Measurements from ENCODE around the gene EIF4ENIF1.
"Not testable (repeated sequence)": the region's sequence is repeated elsewhere in the genome, so short reads cannot be mapped to it uniquely, and the experiment has no call there.

Gene EIF4ENIF1, protein sequence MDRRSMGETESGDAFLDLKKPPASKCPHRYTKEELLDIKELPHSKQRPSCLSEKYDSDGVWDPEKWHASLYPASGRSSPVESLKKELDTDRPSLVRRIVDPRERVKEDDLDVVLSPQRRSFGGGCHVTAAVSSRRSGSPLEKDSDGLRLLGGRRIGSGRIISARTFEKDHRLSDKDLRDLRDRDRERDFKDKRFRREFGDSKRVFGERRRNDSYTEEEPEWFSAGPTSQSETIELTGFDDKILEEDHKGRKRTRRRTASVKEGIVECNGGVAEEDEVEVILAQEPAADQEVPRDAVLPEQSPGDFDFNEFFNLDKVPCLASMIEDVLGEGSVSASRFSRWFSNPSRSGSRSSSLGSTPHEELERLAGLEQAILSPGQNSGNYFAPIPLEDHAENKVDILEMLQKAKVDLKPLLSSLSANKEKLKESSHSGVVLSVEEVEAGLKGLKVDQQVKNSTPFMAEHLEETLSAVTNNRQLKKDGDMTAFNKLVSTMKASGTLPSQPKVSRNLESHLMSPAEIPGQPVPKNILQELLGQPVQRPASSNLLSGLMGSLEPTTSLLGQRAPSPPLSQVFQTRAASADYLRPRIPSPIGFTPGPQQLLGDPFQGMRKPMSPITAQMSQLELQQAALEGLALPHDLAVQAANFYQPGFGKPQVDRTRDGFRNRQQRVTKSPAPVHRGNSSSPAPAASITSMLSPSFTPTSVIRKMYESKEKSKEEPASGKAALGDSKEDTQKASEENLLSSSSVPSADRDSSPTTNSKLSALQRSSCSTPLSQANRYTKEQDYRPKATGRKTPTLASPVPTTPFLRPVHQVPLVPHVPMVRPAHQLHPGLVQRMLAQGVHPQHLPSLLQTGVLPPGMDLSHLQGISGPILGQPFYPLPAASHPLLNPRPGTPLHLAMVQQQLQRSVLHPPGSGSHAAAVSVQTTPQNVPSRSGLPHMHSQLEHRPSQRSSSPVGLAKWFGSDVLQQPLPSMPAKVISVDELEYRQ

DNA sequence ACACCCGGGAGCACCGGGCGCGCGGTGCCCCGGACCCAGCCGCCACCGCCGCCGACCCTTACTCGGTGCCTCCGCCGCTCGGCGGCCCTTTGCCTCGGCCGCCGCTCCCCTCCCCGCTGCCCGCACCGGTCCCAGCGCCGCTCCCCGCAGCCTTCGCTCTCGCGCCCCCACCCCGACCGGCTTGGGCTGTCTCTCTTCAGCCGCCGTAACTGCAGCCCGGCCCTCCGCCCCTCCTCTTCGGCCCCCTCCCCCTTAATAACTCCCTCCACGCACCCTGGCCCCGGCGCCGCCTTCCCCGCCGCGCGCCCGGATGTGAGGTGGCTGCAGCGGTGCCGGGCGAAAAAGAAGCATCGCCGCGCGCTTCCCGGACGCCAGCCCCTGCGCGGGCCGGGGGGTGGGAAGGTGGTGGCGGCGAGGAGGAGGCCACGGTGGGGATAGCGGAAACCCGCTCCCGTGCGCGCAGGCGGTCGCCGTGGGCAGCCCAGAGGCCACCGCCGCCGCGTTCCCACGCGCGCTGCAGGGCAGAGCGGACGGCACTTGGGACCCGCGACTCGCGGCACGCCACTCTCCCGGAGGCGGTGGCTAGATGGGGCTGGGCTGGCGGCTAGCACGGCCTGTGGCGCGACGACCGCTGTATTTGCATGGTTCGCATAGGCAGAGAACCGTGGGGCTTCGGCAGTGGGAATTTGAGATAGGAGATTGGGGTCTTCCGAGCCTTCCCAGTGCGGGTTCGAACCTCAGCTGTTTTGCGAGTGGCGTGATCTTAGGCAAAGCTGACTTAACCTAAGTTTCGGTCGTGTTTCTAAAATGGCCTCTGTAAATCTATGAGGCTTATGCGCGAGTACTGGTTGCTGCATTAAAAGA lies at the start of gene EIF4ENIF1:
Gene EIF4ENIF1 (minus strand): TSS at position 211 of the 864 bp plus-strand sequence. CDS start 1,124 bp downstream, outside the sequence.
- DNase-seq, result peak; percentile 81 to 83

DNA sequence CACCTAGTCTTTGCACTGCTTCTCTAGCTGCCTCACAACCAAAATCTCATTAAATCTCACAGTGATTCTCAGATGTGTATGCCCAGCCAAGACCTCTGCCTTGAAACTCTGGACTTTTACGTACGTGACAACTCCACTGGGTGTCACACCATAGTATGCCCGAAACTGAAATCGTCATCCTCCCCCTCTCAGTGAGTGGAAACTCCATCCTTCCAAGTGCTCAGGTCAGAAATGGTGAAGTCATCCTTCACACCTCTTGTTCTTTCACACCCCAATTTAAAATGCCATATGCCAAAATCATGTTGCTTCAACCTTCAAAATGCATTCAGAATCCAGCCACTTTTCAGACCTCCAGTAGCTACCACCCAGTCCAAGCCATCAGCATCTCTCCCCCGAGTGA lies 49.2 kb upstream of the EIF4ENIF1 start:
- no peak for DNase-seq

DNA sequence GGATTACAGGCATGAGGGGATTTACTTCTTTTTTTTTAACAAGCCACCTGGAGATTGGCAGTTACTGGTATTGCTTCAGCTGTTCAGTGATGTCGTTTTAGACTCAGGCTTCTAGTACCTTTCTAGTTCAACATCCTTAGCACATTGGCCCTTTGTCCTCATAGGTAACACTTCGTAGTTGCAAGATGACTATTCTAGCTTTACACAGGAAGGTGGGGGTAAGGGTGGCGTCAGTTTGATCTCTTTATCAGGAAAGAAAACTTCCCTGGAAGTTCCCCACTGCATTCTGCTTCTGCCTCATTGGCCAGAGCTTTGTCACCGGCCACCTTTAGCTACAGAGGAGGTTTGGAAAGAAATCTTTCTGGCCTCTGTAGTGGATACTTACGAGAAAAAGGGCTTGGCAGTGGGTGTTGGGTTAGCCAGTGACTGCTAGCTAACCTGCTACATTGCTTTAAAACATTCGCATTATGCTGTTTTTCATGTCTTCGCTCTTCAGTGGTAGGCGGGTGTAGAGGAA lies 47.4 kb upstream of the EIF4ENIF1 start:
- DNase-seq, result no peak

DNA sequence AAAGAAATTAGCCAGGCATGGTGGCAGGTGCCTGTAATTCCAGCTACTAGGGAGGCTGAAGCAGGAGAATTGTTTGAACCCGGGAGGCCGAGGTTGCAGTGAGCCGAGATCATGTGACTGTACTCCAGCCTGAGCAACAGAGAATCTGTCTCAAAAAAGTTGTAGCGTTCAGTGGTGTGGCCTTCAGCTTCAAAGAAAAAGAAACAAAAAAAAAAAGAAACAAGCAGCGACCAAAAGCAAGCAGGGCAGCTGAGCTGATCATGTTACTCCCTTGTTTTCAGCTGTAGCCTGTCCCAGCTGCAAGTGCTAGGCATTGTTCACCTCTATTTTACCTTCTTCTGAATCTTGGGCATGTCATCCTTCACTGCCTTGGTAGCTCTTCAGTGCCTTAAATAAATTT lies 43.7 kb upstream of the EIF4ENIF1 start:
- no peak for DNase-seq

DNA sequence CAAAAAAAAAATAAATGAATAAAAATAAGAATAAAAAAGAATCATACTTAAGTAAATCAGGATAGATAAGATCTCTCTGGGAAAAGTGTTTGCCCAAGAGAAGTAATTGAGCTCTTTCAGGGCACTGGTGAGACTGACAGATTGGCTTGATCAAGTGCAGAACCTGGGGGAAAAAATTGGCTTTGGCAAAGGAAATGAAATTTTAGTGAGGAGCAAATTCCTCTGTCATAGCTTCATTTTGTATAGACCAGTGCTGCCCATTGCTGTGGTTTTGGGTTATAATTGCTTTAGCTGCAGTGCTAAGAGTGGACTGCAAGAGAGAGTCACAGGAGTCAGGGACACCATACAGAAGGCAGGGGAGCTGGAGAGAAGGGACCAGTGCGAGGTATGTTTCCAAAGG lies 42.4 kb upstream of the EIF4ENIF1 start:
- no peak for DNase-seq

DNA sequence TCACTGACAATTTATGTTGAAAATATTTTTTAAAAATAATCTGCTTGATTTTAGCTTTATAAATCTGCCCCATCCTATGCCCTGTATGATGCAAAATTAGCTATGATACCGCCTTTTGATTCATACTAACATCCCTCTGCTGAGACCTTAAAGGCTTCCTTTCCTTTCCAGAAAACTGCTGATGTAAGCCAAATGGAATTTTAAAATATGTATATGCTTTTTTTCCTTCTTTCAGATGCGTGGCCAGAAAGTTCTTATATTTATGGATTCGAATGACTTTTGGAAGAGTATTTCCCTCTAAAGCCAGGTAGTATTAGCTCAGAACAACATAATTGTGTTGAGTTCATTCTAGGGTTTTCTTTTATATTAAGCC lies 41.2 kb upstream of the EIF4ENIF1 start:
- no peak for DNase-seq

DNA sequence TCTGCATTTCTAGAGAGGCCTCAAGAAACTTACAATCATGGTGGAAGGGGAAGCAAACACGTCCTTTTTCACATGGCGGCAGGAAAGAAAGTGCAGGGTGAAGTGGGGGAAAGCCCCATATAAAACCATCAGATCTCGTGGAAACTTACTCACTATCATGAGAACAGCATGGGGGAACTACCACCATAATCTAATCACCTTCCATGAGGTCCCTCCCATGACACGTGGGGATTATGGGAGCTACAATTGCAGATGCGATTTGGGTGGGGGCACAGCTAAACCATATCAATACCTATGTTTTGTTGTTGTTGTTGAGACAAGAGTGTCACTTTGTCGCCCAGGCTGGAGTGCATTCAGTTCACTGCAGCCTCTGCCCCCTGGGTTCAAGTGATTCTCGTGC lies 36.6 kb upstream of the EIF4ENIF1 start:
- no peak for DNase-seq

DNA sequence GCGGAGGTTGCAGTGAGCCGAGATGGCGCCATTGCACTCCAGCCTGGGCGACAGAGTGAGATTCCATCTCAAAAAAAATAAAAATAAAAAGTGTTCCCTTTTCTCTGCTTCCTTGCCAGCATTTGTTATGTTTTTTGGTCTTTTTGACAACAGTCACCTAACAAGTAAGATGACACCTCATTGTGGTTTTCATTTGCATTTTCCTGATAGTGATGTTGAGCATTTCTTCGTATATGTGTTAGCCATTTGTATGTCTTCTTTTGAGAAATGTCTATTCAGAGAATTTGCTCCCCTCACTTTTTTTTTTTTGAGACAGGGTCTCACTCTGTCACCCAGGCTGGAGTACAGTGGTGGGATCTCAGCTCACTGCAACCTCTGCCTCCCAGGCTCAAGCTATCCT lies 34.5 kb upstream of the EIF4ENIF1 start:
- DNase-seq, result not testable (repeated sequence)

DNA sequence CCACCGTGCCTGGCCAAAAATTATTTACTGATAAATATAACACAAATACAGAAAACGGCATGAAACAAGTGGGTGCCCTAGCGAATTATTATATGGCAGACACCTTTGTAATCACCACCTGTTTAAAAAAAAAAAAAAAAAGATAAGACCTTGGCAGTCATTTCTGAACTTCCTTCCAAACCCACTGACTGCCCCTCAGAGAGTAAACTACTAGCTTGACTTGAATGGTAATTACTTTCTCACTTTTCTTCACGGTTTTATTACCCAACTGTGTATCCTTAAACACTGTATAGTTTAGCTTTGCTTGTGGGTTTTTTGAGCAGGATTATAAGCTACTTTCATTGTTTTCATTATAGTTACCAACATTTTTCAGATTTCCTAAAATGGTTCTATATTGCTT lies 30.4 kb upstream of the EIF4ENIF1 start:
- DNase-seq, result no peak

DNA sequence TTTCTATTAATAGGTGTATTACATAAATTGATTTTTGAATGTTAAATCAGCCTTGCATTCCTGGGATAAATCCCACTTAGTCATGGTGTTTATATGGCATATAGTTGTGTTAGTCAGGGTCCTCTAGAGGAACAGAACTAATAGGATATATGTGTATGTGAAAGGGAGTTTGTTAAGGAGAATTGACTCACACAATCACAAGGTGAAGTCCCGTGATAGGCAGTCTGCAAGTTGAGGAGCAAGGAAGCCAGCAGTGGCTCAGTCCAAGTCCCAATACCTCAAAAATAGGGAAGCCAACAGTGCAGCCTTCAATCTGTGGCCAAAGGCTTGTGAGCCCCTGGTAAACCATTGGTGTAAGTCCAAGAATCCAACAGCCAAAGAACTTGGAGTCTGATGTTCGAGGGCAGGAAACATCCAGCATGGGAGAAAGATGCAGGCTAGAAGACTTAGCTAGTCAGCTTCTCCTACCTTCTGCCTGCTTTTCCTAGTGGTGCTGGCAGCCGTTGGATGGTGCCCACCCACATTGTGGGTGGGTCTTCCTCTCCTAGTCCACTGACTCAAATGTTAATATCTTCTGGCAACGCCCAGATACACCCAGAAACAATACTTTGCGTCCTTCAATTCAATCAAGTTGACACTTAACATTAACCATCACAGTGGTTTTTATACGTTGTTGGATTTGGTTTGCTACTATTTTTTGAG lies 19.6 kb upstream of the EIF4ENIF1 start:
- DNase-seq, result no peak

DNA sequence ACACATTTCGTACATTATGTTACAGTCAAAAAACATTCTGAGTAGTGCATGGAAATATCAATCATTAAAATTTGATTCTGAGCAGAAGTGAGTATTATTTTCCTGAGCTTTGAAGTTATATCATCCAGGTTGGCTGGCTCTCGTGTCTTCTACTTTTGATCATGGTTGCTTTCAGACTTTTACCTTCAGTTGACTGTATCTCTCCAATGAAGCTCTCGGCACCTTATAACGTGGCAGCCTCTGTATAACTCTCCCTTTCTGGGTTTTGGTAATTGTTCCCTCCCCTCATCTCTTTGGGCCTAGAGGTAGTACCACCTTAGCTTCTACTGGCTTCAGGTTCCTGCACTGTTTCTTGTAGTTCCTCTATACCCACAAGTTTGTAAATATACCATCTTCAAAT lies 18.9 kb upstream of the EIF4ENIF1 start:
- DNase-seq, result no peak

DNA sequence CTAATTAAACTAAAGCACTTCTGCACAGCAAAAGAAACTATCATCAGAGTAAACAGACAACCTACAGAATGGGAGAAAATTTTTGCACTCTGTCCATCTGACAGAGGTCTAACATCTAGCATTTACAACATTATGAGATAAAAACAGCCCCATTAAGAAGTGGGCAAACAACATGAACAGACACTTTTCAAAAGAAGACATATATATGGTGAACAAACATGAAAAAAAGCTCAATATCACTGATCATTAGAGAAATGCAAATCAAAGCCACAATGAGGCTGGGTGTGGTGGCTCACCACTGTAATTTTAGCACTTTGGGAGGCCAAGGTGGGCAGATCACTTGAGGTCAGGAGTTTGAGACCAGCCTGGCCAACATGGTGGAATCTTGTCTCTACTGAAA lies 17.9 kb upstream of the EIF4ENIF1 start:
- not testable (repeated sequence) for DNase-seq

DNA sequence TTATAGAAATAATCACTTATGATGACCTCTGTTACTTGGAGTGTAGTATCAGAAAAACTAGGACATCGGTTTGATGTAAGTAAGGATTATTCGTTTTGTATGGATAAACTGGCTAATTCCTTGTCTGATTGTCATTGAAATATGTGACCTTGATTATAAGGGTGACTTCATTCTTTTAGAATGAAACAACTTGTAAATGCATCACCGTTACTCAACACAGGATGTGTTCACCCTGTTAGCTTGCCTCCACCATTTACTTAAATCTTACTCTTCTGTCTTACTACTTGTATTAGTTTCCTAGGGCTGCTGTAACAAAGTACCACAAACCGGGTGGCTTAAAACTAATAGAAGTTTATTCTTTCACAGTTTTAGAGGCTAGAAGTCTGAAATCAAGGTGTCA lies 14.6 kb upstream of the EIF4ENIF1 start:
- no peak for DNase-seq

DNA sequence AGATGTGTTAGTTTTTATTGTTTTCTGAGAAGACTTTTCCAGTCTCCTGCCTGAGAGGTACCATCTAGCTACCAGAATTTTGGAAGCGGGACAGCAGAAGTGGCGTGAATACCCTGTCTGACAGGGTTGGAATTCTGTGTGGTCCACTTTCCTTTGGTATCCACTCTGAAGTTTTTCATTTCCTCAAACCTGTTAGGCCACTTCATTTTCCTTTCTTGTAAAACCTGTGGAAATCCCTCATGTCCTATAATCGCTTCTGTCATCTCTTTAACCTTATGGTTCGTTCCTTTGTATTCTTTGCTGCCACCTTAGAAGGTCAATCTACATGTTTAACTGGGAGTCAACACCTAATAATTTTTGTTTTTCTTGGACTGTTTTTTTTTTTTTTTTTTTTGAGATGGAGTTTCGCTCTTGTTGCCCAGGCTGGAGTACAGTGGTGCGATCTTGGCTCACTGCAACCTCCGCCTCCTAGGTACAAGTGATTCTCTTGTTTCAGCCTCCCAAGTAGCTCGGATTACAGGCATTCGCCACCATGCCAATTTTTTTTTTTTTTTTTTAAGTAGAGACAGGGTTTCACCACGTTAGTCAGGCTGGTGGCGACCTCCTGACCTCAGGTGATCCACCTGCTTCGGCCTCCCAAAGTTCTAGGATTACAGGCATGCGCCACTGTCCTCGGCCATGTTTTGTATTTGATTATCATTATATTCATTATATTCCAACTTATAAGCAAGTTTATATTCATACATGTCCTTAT lies 13.7 kb upstream of the EIF4ENIF1 start:
- no peak for DNase-seq

DNA sequence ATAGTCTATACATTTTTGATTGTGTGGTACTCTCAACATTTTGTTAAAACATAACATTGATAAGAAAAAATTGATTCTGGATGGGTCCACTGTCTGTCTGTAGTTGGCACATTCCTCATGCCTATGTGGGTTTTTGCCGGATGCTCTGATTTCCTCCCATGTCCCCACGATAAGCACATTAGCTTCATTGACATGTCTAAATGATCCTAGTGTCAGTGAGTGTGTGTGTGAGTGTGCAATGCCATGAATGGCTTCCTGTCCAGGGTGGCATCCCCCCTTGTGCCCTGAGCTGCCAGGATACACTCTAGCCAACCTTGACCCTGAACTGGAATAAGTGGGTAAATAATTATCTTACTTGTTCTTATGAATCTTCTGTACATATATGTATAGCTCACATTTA lies 12.1 kb upstream of the EIF4ENIF1 start:
- no peak for DNase-seq

DNA sequence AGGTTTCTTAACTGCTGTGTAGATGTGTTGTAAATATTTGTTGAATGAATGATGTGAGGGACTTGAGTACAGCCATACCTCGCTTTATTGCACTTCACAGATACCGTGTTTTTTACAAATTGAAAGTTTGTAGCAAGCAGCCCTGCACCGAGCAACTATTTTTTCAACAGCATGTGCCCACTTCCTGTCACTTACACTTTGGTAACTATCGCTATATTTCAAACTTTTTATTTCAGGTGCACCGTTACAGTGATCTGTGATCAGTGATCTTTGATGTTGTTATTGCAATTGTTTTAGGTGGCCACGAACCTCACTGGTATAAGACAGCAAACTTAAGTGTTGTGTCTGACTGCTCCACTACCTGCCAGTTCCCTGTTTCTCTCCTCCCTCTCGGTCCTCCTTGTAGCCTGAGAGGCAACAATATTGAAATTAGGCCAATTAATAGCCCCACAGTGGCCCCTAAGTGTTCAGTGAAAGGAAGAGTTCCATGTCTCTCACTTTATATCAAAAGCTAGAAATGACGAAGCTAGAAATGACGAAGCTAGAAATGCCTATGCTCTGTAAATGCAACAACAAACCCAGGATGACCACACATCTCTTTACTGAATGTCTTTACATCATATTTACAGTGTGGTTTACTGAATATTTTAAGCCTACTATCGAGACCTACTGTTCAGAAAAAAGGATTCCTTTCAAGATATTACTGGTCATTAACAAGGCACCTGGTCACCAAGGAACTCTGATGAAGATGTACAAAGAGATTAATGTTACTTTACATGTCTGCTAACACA lies 7.7 kb upstream of the EIF4ENIF1 start:
- DNase-seq, result no peak

DNA sequence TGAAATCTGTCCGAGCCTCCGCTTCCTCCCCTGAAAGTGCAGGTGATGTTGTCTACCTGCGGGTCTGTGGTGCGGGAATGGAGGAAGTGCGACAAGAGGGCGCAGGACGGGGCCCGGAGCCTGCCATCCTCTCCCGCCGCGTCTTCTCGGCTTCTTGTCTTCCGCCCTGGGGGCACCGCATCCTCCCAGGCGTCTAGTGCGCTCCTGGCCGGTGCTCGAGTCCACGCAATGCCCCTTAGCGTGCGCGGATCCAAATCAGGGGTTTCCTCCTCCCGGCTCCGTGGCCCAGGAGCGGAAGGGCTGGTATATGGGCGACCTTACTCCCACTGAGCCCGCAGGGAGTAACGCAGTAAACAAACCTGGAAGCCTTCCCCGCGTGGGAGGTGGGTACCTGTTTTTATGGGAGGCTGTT lies 7.1 kb upstream of the EIF4ENIF1 start:
- no peak for DNase-seq

DNA sequence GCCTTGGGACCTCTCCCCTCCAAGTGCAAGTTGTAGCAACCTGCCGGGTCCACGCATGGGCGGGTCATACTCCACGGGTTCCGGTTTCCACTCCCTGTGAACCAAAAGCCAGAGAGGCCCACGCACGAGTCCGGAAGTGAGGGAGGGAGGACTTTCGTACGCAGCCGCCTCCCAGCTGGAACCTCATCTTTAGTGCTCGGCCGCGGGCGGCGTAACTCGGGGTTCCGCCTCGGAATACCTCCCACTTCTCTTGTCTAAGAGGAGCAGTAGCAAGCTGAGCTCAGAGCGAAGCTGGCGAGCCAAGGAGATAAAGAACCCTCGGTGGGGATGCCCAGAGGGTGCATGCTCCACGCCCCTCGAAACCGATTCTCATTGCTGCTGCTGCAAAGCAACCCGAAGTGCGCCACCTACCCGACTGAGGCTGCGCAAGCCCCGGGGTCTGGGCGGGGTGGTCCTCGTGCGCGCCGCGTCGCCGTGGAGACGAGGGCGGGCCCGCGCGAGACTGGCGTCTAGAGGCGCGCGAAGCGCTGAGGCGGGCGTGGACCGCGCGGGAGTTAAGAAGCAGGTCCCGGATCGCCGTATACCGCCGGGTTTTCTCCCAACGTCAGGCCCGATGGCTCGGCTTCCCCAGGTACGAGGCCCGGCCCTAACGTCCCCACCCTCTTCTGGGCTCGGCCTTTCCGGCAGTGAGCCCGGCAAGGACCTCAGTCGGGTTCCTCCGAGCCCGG lies 6.5 kb upstream of the EIF4ENIF1 start, which contains the start of gene SFI1:
Gene SFI1 (plus strand): TSS at position 530 of the 728 bp plus-strand sequence. CDS start 11,749 bp downstream, outside the sequence.
- peak; percentile 58 to 86 for DNase-seq

DNA sequence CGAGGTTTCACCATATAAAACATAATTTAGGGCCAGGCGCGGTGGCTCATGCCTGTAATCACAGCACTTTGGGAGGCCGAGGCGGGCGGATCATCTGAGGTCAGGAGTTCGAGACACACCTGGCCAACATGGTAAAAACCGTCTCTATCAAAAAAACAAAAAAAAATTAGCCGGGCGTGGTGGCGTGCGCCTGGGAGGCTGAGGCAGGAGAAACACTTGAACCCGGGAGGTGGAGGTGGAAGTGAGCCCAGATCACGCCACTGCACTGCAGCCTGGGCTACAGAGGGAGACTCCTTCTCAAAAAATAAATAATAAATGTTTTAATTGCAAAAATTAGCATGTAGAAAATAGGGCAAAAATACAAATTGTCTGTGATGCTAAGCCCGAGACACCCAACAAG lies 5.7 kb upstream of the EIF4ENIF1 start:
- no peak for DNase-seq
